ENCODE data around the gene EEPD1. TPM values are rescaled to one million over a fixed set of nuclear protein-coding genes. Genes with fewer than 3 reads are reported as not detected.
"Not testable (repeated sequence)": the region's sequence is repeated elsewhere in the genome, so short reads cannot be mapped to it uniquely, and the experiment has no call there.

EEPD1 gene
- polyA plus RNA-seq, 2 of the 4 experiments (the other 2 are of a cell fraction) = 16.0 to 24.3 TPM

- WGBS (ENCODE audit: missing lambda C conversion rate) = 68% methylated on average over 1 of the region's 1 CpG
- Histone ChIP-seq H3K4me3 (no peak overlapping the region), H3K4me2 (no peak overlapping the region), H3K27ac (no peak overlapping the region), H3K9me3 (0 out of 3 replicates have a peak, but pooled peaks cover 5% of the 10 kb centered on the region), H3K4me1 (no peaks in the 10 kb centered on the region)
- POLR2A ChIA-PET = no interaction called here
- FAIRE-seq = no peak
- no peak for TF ChIP-seq MAZ (IDR thresholded peaks at IDR 0.05; ENCODE audit: borderline replicate concordance, low read depth, low read length)
- TF ChIP-seq EP300 (IDR thresholded peaks at IDR 0.05) = no peak
- TF ChIP-seq CHD2 (IDR thresholded peaks at IDR 0.05; ENCODE audit: low read length, partially characterized antibody) = no peak
- TF ChIP-seq MAX (IDR thresholded peaks at IDR 0.05) = no peak
- no peak for TF ChIP-seq ATOH8 (CRISPR knock-in tag; IDR thresholded peaks at IDR 0.05; ENCODE audit: low read depth)
- TF ChIP-seq MYC (IDR thresholded peaks at IDR 0.05; ENCODE audit: borderline replicate concordance, low read length) = no peak
- no peak for DNase-seq (ENCODE audit: low read depth in 1 of 2, low spot score in 1 of 2)
- CTCF ChIA-PET = interaction anchor here (1.2 to 1.5 kb wide), 2 partner anchors 14 to 146 kb away, joined by 4 to 5 read pairs; no protein-coding TSS in a partner anchor
- ATAC-seq = no peak
Measured at GRCh38 chr7:36145686-36146085, 7.4 kb upstream of the EEPD1 start.

- Histone ChIP-seq H3K27ac (no peak overlapping the region), H3K4me1 (peaks cover 4% of the 10 kb centered on the region; the same call in 1 of the 3 replicates), H3K4me3 (no peak overlapping the region), H3K9me3 (0 out of 3 replicates have a peak, but pooled peaks cover 5% of the 10 kb centered on the region), H3K4me2 (no peak overlapping the region)
- DNase-seq (ENCODE audit: low read depth in 1 of 2, low spot score in 1 of 2) (no peak), FAIRE-seq (no peak), ATAC-seq (no peak)
- CTCF ChIA-PET = interaction anchor here (1.2 to 1.3 kb wide), 2 partner anchors 11 to 104 kb away, joined by 3 to 6 read pairs; no protein-coding TSS in a partner anchor
- POLR2A ChIA-PET = no interaction called here
- WGBS (ENCODE audit: missing lambda C conversion rate) = 61% methylated on average over 4 of the region's 4 CpGs
- TF ChIP-seq RNF2 (IDR thresholded peaks at IDR 0.05; ENCODE audit: borderline replicate concordance, low read depth) (no peak), CBX2 (IDR thresholded peaks at IDR 0.05; ENCODE audit: borderline replicate concordance, low read depth) (no peak), JUNB (IDR thresholded peaks at IDR 0.05) (no peak), HMGXB4 (CRISPR knock-in tag; IDR thresholded peaks at IDR 0.05; ENCODE audit: borderline replicate concordance) (no peak), TP53 (CRISPR knock-in tag; IDR thresholded peaks at IDR 0.05) (no peak), TFCP2L1 (CRISPR knock-in tag; IDR thresholded peaks at IDR 0.05) (no peak), ZNF302 (CRISPR knock-in tag; IDR thresholded peaks at IDR 0.05) (no peak)
Measured at GRCh38 chr7:36147361-36147760, 5.7 kb upstream of the EEPD1 start.

- no peak overlapping the region for H3K4me3 ChIP-seq
- FAIRE-seq = no peak
- H3K4me2 ChIP-seq = no peak overlapping the region
- 0 out of 3 replicates have a peak, but pooled peaks cover 5% of the 10 kb centered on the region for H3K9me3 ChIP-seq
- no peak for DNase-seq (ENCODE audit: low read depth in 1 of 2, low spot score in 1 of 2)
- ATAC-seq = no peak
- peaks cover 5% of the 10 kb centered on the region; the same call in 1 of the 3 replicates for H3K4me1 ChIP-seq
- TF ChIP-seq HOXA7 (CRISPR knock-in tag; IDR thresholded peaks at IDR 0.05) = no peak
- TF ChIP-seq FOSB (CRISPR knock-in tag; IDR thresholded peaks at IDR 0.05) = no peak
- TF ChIP-seq RAD21 (conservative IDR thresholded peaks at IDR 0.05 in 1 of 2, IDR thresholded peaks at IDR 0.05 in 1 of 2) = no peak
- TF ChIP-seq ELK1 (IDR thresholded peaks at IDR 0.05; ENCODE audit: low read depth, low read length) = no peak
- TF ChIP-seq NFE2L2 (conservative IDR thresholded peaks at IDR 0.05; ENCODE audit: low read length) = no peak
- H3K27ac ChIP-seq = no peak overlapping the region
- POLR2A ChIA-PET = no interaction called here
- WGBS (ENCODE audit: missing lambda C conversion rate) = 84% methylated on average over 4 of the region's 4 CpGs
- CTCF ChIA-PET = interaction anchor here (1.2 kb wide), 1 partner anchor 103 kb away, joined by 3 read pairs; no protein-coding TSS in a partner anchor
Measured at GRCh38 chr7:36148422-36149065, 4.5 kb upstream of the EEPD1 start.

GRCh38 chr7:36149240-36149639 is 3.8 kb upstream of the EEPD1 start:
- H3K27ac ChIP-seq; FAIRE-seq; CTCF ChIA-PET; H3K9me3 ChIP-seq; POLR2A ChIA-PET; DNase-seq (ENCODE audit: low read depth in 1 of 2, low spot score in 1 of 2); H3K4me3 ChIP-seq; H3K4me1 ChIP-seq; ATAC-seq; H3K4me2 ChIP-seq: not testable (repeated sequence)
- no CpG with 5 or more reads among the region's 2 CpGs for WGBS (ENCODE audit: missing lambda C conversion rate)
